C4-2B (cell line): ENCODE data around the gene IL26.

Experiments used
- CTCF ChIP-seq: fragments of 450-650 bp; conservative IDR thresholded peaks from 2 replicates; pipeline ENCODE4 v1.5.1; 2017; ENCODE audit warnings: mild to moderate bottlenecking
- ZFX ChIP-seq: fragments of 450-650 bp; IDR thresholded peaks from 2 replicates; pipeline ENCODE4 v1.6.1; 2017

- TF ChIP-seq CTCF (no peak), ZFX (no peak)
Observed at GRCh38 chr12:68180792-68181744, 44.5 kb downstream of the IL26 start.
